K562 (cell line): Measurements from ENCODE around the gene ST3GAL3. TPM values are rescaled to one million over a fixed set of nuclear protein-coding genes. Genes with fewer than 3 reads are reported as not detected.

Experiments
- BRD4 ChIP-seq: fragments of 200-600 bp; sonication (generic); IDR thresholded peaks from 2 replicates; pipeline ENCODE4 v1.6.1; 2017; ENCODE audit warnings: inconsistent platforms
- KLF16 ChIP-seq: IDR thresholded peaks from 2 replicates; pipeline ENCODE4 v1.6.1; 2016; ENCODE audit warnings: antibody characterized with exemption
- MAFG ChIP-seq: fragments of 450-650 bp; conservative IDR thresholded peaks from 2 replicates; pipeline ENCODE4 v1.6.1; 2016; ENCODE audit warnings: missing genetic modification characterization, missing compliant biosample characterization
- POLR2AphosphoS5 ChIP-seq: IDR thresholded peaks from 2 replicates; pipeline ENCODE4 v1.6.1; 2011; ENCODE audit warnings: mild to moderate bottlenecking, low read depth, low read length, moderate library complexity; ENCODE audit not compliant: control insufficient read depth, insufficient read depth
- ZNF644 ChIP-seq: fragments of 200-800 bp; sonication (Bioruptor generic); IDR thresholded peaks from 2 replicates; pipeline ENCODE4 v1.6.1; 2016; ENCODE audit warnings: low read depth, missing genetic modification characterization, missing compliant biosample characterization
- ZNF76 ChIP-seq: fragments of 250-450 bp; sonication (Bioruptor Pico); IDR thresholded peaks from 2 replicates; pipeline ENCODE4 v1.4.0; 2020; ENCODE audit warnings: mild to moderate bottlenecking, moderate library complexity, borderline replicate concordance
- polyA plus RNA-seq, 8 experiments: library from polyadenylated mRNA; depleted of rRNA in 4 of 8; stranded (reverse) in 5 of 8; unstranded in 3 of 8; fragments of >200 nt; fragmentation: Nextera tagmentation in 2 of 8; fragmentation: Illumina TruSeq in 1 of 8; extraction: Ambion mirVana in 2 of 8; extraction: Trizol in 1 of 8; gene quantifications; 2 replicates each; pipeline versions ENCODE4 v1.2.1 to v1.2.3, GENCODE V29; 2011 to 2014; ENCODE audit warnings: inconsistent platforms in 1 of 8, missing spikeins in 1 of 8
- total RNA-seq, 7 experiments: library from RNA; depleted of rRNA in 6 of 7; stranded (reverse); fragments of >200 nt in 6 of 7; fragmentation: Illumina TruSeq in 2 of 7; extraction: Trizol in 2 of 7; gene quantifications; 2 replicates each; pipeline versions ENCODE4 v1.2.1 to v1.2.3, GENCODE V29; 2011 to 2021; ENCODE audit warnings: low replicate concordance in 1 of 7
- TF ChIP-seq, protein P1 (sequence below): fragments of 250-450 bp; sonication (Bioruptor Pico); IDR thresholded peaks from 2 replicates; pipeline ENCODE4 v1.8.0; 2022; ENCODE audit warnings: inconsistent platforms
- TF ChIP-seq, protein P2 (sequence below): fragments of 450-650 bp; conservative IDR thresholded peaks from 2 replicates; pipeline ENCODE4 v1.6.1; 2016; ENCODE audit warnings: missing genetic modification characterization, low read depth, mild to moderate bottlenecking, control low read depth, missing compliant biosample characterization
- TF ChIP-seq, protein P3 (sequence below): fragments of 250-450 bp; sonication (Bioruptor Pico); IDR thresholded peaks from 2 replicates; pipeline ENCODE4 v1.4.0; 2020
- TF ChIP-seq, protein P4 (sequence below): fragments of 450-650 bp; formaldehyde crosslinking; IDR thresholded peaks from 2 replicates; pipeline ENCODE4 v1.4.0; 2022; ENCODE audit warnings: missing genetic modification characterization

ST3GAL3 gene
- total and polyA plus RNA-seq, 9 of the 15 experiments (the other 6 are each of a cell fraction or from before 2014, with no cell fraction given) = 1.2 to 18.9 (median 11.0) TPM

DNA sequence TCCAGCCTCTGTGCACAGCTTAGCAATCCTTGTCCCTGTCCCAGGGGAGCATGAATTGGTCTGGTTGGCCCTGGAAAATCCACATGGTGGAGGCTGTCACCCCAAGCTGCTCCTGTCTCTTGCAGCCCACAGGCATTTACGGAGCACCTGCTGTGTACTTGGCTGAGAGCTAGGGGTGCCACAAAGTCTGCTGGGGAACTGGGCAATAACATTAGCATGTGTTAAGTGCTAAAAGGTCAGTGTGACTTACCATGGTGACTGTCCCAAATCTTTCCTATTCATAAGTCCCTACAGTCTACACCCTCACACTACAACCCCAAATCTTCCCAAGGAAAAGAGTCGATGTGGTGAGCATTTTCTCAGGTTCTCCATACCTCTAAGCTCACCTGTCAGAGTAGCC is 172.7 kb downstream of the ST3GAL3 start (continued):
- TF ChIP-seq, protein P1, sequence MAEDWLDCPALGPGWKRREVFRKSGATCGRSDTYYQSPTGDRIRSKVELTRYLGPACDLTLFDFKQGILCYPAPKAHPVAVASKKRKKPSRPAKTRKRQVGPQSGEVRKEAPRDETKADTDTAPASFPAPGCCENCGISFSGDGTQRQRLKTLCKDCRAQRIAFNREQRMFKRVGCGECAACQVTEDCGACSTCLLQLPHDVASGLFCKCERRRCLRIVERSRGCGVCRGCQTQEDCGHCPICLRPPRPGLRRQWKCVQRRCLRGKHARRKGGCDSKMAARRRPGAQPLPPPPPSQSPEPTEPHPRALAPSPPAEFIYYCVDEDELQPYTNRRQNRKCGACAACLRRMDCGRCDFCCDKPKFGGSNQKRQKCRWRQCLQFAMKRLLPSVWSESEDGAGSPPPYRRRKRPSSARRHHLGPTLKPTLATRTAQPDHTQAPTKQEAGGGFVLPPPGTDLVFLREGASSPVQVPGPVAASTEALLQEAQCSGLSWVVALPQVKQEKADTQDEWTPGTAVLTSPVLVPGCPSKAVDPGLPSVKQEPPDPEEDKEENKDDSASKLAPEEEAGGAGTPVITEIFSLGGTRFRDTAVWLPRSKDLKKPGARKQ (CRISPR knock-in tag) = no peak
- TF ChIP-seq ZNF644 (tag) (no peak), KLF16 (no peak), MAFG (no peak), BRD4 (no peak), ZNF76 (CRISPR knock-in tag) (no peak), POLR2AphosphoS5 (no peak)
- TF ChIP-seq, protein P2, sequence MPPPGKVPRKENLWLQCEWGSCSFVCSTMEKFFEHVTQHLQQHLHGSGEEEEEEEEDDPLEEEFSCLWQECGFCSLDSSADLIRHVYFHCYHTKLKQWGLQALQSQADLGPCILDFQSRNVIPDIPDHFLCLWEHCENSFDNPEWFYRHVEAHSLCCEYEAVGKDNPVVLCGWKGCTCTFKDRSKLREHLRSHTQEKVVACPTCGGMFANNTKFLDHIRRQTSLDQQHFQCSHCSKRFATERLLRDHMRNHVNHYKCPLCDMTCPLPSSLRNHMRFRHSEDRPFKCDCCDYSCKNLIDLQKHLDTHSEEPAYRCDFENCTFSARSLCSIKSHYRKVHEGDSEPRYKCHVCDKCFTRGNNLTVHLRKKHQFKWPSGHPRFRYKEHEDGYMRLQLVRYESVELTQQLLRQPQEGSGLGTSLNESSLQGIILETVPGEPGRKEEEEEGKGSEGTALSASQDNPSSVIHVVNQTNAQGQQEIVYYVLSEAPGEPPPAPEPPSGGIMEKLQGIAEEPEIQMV (tag) = no peak
- TF ChIP-seq, protein P3, sequence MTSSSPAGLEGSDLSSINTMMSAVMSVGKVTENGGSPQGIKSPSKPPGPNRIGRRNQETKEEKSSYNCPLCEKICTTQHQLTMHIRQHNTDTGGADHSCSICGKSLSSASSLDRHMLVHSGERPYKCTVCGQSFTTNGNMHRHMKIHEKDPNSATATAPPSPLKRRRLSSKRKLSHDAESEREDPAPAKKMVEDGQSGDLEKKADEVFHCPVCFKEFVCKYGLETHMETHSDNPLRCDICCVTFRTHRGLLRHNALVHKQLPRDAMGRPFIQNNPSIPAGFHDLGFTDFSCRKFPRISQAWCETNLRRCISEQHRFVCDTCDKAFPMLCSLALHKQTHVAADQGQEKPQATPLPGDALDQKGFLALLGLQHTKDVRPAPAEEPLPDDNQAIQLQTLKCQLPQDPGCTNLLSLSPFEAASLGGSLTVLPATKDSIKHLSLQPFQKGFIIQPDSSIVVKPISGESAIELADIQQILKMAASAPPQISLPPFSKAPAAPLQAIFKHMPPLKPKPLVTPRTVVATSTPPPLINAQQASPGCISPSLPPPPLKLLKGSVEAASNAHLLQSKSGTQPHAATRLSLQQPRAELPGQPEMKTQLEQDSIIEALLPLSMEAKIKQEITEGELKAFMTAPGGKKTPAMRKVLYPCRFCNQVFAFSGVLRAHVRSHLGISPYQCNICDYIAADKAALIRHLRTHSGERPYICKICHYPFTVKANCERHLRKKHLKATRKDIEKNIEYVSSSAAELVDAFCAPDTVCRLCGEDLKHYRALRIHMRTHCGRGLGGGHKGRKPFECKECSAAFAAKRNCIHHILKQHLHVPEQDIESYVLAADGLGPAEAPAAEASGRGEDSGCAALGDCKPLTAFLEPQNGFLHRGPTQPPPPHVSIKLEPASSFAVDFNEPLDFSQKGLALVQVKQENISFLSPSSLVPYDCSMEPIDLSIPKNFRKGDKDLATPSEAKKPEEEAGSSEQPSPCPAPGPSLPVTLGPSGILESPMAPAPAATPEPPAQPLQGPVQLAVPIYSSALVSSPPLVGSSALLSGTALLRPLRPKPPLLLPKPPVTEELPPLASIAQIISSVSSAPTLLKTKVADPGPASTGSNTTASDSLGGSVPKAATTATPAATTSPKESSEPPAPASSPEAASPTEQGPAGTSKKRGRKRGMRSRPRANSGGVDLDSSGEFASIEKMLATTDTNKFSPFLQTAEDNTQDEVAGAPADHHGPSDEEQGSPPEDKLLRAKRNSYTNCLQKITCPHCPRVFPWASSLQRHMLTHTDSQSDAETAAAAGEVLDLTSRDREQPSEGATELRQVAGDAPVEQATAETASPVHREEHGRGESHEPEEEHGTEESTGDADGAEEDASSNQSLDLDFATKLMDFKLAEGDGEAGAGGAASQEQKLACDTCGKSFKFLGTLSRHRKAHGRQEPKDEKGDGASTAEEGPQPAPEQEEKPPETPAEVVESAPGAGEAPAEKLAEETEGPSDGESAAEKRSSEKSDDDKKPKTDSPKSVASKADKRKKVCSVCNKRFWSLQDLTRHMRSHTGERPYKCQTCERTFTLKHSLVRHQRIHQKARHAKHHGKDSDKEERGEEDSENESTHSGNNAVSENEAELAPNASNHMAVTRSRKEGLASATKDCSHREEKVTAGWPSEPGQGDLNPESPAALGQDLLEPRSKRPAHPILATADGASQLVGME = no peak
- TF ChIP-seq, protein P4, sequence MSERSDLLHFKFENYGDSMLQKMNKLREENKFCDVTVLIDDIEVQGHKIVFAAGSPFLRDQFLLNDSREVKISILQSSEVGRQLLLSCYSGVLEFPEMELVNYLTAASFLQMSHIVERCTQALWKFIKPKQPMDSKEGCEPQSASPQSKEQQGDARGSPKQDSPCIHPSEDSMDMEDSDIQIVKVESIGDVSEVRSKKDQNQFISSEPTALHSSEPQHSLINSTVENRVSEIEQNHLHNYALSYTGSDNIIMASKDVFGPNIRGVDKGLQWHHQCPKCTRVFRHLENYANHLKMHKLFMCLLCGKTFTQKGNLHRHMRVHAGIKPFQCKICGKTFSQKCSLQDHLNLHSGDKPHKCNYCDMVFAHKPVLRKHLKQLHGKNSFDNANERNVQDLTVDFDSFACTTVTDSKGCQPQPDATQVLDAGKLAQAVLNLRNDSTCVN (CRISPR knock-in tag) = no peak
